Measurements from ENCODE around the gene SYT15.

SYT15 gene

DNA sequence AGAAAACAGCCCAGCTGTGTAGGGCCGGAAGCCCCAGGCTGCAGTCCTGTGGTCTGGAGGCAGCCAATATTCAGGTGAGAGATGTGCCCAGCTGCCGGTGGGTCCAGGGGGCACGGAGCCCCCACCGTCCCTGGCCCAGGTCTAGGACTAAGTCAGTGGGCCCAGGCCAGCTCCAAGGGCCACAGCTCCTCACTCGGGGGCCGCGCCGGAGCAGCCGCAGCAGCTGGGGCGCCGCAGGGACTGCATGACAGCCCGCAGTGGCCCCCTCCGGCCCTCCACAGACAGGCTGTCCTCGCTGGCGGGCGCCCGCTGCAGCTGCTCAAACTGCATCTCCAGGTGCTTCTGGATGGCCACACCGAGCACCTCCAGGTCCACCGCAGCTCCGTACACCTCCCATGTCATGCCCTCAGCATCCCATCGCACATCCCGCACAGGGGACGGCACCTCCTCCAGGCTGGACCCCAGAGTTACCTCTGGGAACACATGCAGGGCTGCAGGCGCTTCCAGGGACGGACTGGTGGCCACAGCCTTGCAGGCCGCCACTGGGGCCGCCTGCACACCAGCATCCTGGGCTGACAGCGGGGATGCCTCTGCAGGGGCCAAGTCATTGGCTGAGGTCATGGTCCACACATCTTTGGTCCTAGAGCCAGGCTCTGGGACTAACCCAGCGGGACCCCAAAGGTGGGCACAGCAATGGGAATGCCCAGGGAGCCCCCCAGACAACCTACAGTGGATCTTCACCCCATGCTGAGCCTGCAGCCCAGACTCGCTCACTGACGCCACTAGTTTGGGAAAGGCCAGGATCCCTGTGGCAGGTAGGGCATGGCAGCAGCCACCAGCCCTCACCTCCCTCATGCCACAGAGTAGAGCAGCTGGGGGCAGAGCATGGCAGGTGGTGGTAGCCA lies 29.5 kb upstream of the SYT15 start:
- no peaks in the 10 kb centered on the region for H3K36me3 ChIP-seq (ENCODE audit: insufficient read depth, low read length)
- H3K4me1 ChIP-seq (ENCODE audit: insufficient read depth, low read length), result no peaks in the 10 kb centered on the region
- no peaks in the 10 kb centered on the region for H3K9me3 ChIP-seq (ENCODE audit: low read length)
- peaks cover 47% of the 10 kb centered on the region for H3K27me3 ChIP-seq (ENCODE audit: insufficient read depth, low read length)
- no peak overlapping the region for H2AFZ ChIP-seq (ENCODE audit: low read depth, low read length)
- H3K4me3 ChIP-seq (ENCODE audit: low read length), result no peak overlapping the region

DNA sequence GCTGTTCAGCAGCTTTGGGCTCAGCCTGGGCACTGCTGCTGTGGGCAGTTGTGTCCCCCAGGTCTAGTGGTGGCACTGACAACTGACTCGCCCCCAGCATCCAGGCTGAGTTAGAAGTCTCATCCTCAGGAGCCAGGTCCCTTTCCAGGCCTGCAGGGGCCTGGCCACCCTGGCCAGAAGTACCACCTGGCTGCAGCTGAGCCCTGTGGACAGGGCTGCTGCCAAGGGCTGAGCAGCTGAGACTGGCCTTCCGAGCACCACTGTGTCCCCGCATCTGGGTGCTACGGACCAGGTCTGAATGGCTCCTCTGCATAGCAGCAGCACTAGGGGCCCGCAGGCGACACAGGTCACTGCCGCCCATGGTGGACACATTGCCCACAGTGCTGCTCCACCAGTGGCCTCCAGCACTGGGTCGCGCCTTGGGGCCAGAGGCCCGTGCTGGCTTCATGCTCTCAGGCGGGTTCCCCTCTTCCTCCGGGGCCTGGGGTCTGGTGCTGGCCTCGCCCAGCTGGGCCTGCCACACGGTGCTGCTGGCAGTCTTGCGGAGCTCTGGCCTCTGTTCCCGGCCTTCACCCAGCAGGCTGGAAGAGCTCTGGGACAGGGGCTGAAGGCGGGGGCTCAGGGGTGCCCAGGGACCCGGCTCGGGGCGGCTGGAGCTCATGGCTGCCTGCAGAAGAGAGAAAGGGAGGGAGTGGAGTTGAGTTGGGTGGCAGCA lies 28.7 kb upstream of the SYT15 start:
- Histone ChIP-seq H2AFZ (ENCODE audit: low read depth, low read length) (no peak overlapping the region), H3K27me3 (ENCODE audit: insufficient read depth, low read length) (peaks cover 48% of the 10 kb centered on the region), H3K4me1 (ENCODE audit: insufficient read depth, low read length) (no peaks in the 10 kb centered on the region), H3K9me3 (ENCODE audit: low read length) (no peaks in the 10 kb centered on the region), H3K36me3 (ENCODE audit: insufficient read depth, low read length) (no peaks in the 10 kb centered on the region), H3K4me3 (ENCODE audit: low read length) (no peak overlapping the region)

DNA sequence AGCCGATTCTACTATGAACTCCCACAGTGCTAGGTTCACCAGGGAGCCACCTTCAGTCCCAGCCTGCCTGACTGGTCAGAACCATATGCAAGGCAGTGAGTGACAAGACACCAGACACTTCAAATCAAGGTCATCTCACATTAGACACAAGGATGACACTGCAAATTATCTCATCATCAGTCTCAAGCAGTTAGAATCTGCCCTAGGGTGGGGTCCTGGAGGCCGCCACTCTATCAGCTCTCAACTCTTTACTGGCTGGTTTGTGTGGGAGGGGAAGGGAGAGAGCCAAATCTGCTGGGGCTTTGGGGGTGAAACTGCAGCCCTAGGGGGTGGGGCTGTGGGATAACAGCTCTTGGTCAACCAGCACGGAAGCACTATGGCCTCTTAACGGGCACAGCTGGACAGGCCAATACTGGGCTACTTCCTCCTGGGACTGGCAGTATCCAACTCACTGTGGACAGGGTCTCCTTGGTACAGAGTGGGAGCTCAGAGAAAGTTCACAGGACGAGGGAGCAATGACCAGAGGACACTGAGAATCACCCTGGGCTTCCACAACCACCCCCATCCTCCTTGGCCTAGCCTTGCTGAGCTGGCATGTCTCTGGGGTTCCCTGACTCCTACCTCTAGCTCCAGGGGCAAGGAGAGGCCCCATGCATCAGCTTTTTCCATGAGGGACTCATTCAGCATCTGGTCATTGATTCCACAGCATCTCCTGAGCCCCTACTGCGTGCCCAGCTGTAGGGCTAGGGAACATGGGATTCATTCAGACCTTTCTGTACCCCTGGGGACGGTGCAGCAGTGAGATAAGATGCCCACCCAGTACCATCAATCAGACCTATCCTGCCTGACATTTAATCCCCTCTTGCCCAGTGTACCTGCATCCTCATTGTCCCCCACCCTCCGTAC lies 27.9 kb upstream of the SYT15 start:
- Histone ChIP-seq H3K27me3 (ENCODE audit: insufficient read depth, low read length) (peaks cover 53% of the 10 kb centered on the region), H3K36me3 (ENCODE audit: insufficient read depth, low read length) (no peaks in the 10 kb centered on the region), H3K9me3 (ENCODE audit: low read length) (no peaks in the 10 kb centered on the region), H3K4me3 (ENCODE audit: low read length) (no peak overlapping the region), H2AFZ (ENCODE audit: low read depth, low read length) (no peak overlapping the region), H3K4me1 (ENCODE audit: insufficient read depth, low read length) (peaks cover 3% of the 10 kb centered on the region)

DNA sequence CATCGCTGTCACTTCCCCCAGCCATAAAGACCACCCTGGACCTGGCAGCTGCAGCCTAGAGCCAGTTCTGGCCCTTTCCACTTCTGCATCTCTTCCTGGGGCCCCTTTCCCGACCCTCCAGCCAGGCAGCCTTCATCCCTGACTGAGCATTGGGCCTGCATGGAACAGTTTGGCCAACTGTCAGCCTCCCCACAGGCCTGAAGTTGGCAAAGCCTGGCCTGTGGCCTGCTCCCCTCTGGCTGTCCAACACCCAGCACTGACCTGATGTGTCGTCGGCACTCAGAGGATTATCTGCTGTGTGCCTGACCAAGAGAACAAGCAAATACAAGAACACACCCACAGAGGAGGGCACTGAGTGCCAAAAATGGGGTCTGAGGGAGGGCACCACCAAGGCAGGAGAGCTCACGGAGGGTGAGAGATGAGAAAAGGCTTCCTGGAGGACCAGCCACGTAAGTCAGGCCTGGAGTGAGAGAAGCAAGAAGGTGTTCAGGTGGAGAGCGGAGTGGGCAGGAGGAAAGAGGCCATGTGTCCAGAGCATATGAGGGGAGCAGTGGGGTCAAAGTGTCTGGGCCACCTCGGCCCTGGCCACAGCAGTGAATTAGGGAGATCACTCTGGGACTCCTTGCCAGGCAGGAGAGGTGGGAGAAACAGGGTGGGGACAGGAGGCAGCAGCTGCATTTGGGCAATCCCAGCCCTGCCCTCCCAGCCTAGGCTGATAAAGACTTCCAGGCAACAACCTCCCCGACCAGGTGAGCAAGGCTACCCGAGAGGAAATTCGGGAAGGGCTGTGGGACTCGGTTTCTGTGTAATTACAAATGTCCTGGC lies 27.0 kb upstream of the SYT15 start:
- H3K9me3 ChIP-seq (ENCODE audit: low read length), result no peaks in the 10 kb centered on the region
- peaks cover 5% of the 10 kb centered on the region for H3K4me1 ChIP-seq (ENCODE audit: insufficient read depth, low read length)
- no peak overlapping the region for H3K4me3 ChIP-seq (ENCODE audit: low read length)
- peaks cover 58% of the 10 kb centered on the region for H3K27me3 ChIP-seq (ENCODE audit: insufficient read depth, low read length)
- H2AFZ ChIP-seq (ENCODE audit: low read depth, low read length), result no peak overlapping the region
- H3K36me3 ChIP-seq (ENCODE audit: insufficient read depth, low read length), result no peaks in the 10 kb centered on the region

DNA sequence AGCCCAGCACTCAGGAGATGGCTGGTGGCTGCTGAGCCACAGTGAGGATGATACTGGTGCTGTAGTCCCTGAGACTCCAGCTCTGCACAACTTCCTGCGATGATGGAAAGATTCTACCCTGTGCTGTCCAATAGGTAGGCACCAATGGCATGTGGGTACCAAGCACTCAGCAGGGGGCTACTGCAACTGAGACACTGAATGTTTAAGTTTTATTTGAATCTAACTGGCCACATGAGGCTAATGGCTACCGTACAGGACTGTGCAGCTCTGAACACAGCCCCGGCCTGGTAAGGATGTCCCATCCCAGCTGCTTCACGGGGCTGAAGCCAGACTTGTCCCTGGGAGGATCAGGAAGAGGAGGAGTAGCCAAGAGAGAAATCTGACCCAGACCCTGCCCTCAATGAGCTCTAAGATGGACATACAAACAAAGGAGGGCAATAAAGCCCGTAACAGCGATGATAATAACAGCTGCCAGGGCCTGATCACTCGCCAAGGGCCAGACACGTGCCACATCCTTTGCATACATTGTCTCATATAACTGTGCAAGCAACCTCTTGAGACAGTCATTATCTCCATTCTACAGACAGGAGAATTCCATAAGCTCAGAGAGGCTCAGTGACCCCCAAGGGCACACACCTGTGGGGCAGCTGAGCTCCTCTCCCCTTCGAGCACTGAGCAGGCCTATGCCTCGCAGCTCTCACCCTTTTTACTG lies 26.2 kb upstream of the SYT15 start:
- peaks cover 5% of the 10 kb centered on the region for H3K4me1 ChIP-seq (ENCODE audit: insufficient read depth, low read length)
- H3K4me3 ChIP-seq (ENCODE audit: low read length), result no peak overlapping the region
- no peak overlapping the region for H2AFZ ChIP-seq (ENCODE audit: low read depth, low read length)
- no peaks in the 10 kb centered on the region for H3K9me3 ChIP-seq (ENCODE audit: low read length)
- peaks cover 66% of the 10 kb centered on the region for H3K27me3 ChIP-seq (ENCODE audit: insufficient read depth, low read length)
- no peaks in the 10 kb centered on the region for H3K36me3 ChIP-seq (ENCODE audit: insufficient read depth, low read length)

DNA sequence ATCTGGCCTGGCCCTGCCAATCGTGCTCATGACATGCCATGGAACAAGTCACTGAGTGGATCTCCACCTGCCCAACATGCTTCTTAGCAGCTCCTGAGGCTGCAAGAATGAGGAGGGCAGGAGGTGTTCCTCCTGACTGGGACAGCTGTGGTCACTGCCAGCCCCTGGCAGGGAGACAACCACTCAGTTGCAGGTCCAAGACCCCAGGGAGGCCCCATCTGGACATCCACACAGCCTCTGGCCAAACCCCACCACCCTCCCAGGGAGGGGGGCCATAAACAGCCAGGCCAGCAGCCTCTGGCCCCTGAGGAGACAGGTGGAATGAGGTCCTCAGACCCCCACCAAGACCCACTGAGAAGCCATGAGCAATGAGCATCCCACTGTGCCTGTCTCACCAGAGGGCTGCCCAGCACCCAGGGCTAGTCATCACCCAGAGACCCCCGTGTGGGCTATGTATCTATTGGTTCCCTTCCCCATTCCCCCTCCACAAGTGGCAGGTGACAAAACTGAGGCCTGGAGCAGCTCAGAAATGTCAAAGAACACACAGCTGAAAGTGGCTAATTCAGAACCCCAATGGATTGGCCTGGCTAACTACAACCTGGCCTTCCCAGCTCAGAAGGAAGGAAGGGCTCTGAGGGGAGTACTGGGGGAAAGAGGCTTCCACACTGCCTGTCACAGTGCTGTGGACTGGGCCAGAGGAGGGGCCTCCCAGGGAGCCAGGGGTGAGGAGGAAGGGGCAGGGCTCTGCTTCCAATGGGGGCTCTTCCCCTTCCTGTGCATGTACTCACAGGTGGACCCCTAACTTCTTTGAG lies 25.5 kb upstream of the SYT15 start:
- Histone ChIP-seq H3K4me1 (ENCODE audit: insufficient read depth, low read length) (peaks cover 5% of the 10 kb centered on the region), H3K4me3 (ENCODE audit: low read length) (no peak overlapping the region), H3K36me3 (ENCODE audit: insufficient read depth, low read length) (no peaks in the 10 kb centered on the region), H3K9me3 (ENCODE audit: low read length) (no peaks in the 10 kb centered on the region), H2AFZ (ENCODE audit: low read depth, low read length) (no peak overlapping the region), H3K27me3 (ENCODE audit: insufficient read depth, low read length) (peaks cover 74% of the 10 kb centered on the region)

DNA sequence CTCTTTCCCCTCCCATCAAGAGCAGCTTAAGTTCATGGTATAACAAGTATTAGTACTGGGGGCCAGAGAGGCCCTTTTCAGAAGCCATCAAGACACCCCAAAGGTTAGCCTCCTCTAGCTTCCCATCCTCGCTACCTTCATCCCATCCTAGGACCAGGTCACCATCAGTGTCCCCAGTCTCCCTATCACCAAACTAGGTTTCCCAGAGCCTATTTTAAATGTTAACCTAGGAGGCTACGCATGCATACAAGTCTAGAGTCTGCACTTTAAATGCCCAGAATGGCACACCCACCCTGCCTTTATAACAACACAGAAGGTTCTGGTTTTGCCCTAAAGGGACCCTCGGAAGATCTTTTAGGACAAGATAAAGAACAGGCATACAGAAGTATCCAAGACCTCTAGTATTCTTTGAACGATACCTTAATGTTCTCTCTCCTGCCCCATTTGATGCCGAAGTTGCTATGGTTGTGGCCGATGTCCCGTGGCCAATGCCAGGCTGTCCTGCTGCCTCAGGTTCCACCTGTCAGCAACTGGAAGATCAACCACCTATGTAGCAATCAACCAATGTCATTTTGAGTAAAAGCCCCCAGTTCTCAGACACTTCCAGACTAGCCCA lies 24.7 kb upstream of the SYT15 start:
- Histone ChIP-seq H3K4me3 (ENCODE audit: low read length) (no peak overlapping the region), H3K4me1 (ENCODE audit: insufficient read depth, low read length) (peaks cover 5% of the 10 kb centered on the region), H2AFZ (ENCODE audit: low read depth, low read length) (no peak overlapping the region), H3K27me3 (ENCODE audit: insufficient read depth, low read length) (peaks cover 81% of the 10 kb centered on the region), H3K36me3 (ENCODE audit: insufficient read depth, low read length) (no peaks in the 10 kb centered on the region), H3K9me3 (ENCODE audit: low read length) (no peaks in the 10 kb centered on the region)

DNA sequence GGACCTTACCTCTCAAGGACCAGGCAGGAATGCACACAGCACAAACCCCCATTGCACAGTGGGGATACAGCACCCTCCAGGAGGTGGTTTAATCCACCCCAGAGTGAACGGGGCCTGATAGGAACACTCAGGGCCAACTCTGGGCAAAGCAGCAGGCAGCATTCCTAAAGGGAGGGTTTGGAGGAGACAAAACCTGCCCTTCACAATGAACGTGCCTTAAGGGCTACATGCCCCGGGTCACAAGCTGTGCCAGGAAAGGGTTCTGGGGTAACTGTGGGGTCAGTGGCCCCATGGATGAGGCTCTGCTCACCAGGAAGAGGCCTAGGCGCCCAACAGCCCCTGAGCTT lies 23.6 kb upstream of the SYT15 start:
- Histone ChIP-seq H3K4me1 (ENCODE audit: insufficient read depth, low read length) (peaks cover 5% of the 10 kb centered on the region), H3K4me3 (ENCODE audit: low read length) (no peak overlapping the region), H3K27me3 (ENCODE audit: insufficient read depth, low read length) (peaks cover 85% of the 10 kb centered on the region), H3K9me3 (ENCODE audit: low read length) (no peaks in the 10 kb centered on the region), H2AFZ (ENCODE audit: low read depth, low read length) (no peak overlapping the region), H3K36me3 (ENCODE audit: insufficient read depth, low read length) (no peaks in the 10 kb centered on the region)

DNA sequence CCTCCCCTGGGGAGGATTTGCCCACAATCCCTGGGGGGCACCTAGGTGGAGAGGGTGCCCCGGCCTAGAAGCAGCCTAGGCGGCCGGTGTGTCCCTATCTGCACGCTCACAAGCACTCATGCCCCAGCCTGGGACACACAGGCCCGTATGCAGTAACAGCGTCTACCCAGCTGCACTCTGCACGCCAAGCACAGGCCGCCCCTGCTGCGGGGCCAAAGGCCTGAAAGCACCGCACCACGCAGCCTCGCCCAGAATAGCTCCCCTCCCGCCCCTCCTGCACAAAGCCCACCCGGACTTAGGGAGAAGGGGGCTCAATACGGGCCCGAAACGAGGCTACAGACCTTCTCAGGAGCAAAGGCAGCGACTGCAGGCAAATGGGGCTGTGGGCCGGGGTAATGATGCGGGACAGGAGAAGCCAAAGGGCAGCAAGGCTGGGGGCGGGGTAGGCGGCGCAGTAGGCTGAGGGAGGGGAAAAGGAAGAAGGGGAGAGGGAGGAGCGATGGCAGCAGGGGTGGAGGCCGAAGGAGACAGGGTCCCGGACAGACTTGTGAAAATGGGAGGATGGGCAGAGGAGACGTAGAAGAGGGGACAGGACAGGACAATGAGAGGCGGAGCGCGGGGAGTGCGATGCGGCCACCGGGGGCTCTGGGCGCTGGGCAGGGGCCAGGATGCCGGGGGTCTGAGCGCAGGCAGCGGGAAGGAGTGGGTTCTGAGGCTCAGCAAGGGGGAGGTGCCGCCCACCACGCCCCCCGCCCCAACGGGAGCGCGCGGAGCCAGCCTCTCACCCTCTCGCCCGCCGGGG lies 23.0 kb upstream of the SYT15 start:
- Histone ChIP-seq H2AFZ (ENCODE audit: low read depth, low read length) (peak overlapping the region; percentile 61), H3K36me3 (ENCODE audit: insufficient read depth, low read length) (no peaks in the 10 kb centered on the region), H3K4me1 (ENCODE audit: insufficient read depth, low read length) (peaks cover 5% of the 10 kb centered on the region), H3K27me3 (ENCODE audit: insufficient read depth, low read length) (peaks cover 86% of the 10 kb centered on the region), H3K9me3 (ENCODE audit: low read length) (no peaks in the 10 kb centered on the region), H3K4me3 (ENCODE audit: low read length) (peak overlapping the region; percentile 33)

DNA sequence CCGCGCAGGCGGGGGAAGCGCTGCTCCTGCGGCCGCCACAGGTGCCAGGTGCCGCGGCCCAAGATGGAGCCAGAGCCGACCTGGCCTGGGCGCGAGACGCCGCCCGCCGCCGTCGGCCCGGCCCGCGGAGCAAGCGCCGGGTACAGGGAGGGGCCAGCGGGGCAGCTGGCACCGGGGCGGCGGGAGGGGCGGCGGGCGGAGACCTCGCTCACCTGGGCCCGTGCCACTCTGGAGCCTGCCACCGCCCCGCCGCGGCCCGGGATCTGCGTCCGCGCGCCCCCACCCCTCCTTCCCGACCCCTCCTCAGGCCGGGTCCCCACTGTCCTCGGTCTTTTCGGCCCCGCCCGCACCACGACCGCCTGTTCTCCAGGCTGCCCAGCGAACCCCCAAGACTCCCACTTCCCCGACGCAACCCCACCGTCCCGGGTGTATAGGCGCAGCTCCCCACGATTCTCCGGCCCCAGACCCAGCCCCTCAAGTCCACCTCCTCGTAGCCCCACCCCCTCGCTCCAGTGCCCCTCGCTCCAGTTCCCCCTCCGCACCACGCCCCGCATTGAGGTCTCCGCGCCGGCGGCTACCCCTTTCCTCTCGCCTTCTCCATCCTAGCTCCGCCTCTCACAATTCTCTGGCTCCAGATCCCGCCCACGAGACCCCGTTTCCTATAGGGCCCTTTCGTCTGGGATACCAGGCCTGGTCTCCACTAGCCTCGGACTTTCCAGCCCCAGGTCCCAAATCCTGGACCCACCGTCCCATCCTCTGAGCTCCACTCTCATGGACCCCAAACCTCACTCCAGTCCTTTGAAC lies 22.2 kb upstream of the SYT15 start, which contains the start of gene GPRIN2:
TSS of gene GPRIN2 (minus strand) at position 144 of the 804 bp plus-strand sequence. CDS start 5,922 bp downstream, outside the sequence.
- H2AFZ ChIP-seq (ENCODE audit: low read depth, low read length), result peak within 1 kb of the TSS; percentile 61
- H3K4me1 ChIP-seq (ENCODE audit: insufficient read depth, low read length), result peaks cover 5% of the 10 kb centered on the region
- peaks cover 81% of the 10 kb centered on the region for H3K27me3 ChIP-seq (ENCODE audit: insufficient read depth, low read length)
- no peaks in the 10 kb centered on the region for H3K36me3 ChIP-seq (ENCODE audit: insufficient read depth, low read length)
- H3K4me3 ChIP-seq (ENCODE audit: low read length), result peak within 1 kb of the TSS; percentile 33
- no peaks in the 10 kb centered on the region for H3K9me3 ChIP-seq (ENCODE audit: low read length)

Data from neuron (in vitro differentiated cells).